Keratinocyte (primary cell): ENCODE data around the gene LRRC4C. TPM values are rescaled to one million over a fixed set of nuclear protein-coding genes. Genes with fewer than 3 reads are reported as not detected.

Source experiments
- DNase-seq: peaks from one replicate; pipeline ENCODE4 v3.0.0-alpha.2; 2011; ENCODE audit warnings: low read depth, missing footprints, low spot score
- FAIRE-seq: peaks from 2 replicates; lab custom pipeline; 2011; peaks lifted over from hg19 to GRCh38; lab: Jason Lieb, UNC
- H2AFZ ChIP-seq: 2 replicates; pipeline ENCODE4 v1.6.0; 2012; ENCODE audit warnings: low read length, control low read depth, inconsistent platforms; ENCODE audit not compliant: control insufficient read depth
- H3K27ac ChIP-seq: 2 replicates; pipeline ENCODE4 v1.5.1; 2011; ENCODE audit warnings: low read length; ENCODE audit not compliant: control insufficient read depth, insufficient read depth
- H3K27me3 ChIP-seq: 3 replicates; pipeline ENCODE4 v1.6.0; 2011; ENCODE audit warnings: low read length; ENCODE audit not compliant: control insufficient read depth, insufficient read depth; ENCODE audit errors: extremely low read depth
- H3K36me3 ChIP-seq, 2 experiments: 2 replicates in 1 of 2; 3 replicates in 1 of 2; pipeline ENCODE4 v1.5.1; 2011; ENCODE audit warnings: low read length in 2 of 2, mild to moderate bottlenecking in 1 of 2; ENCODE audit not compliant: control insufficient read depth in 2 of 2, insufficient read depth in 2 of 2; ENCODE audit errors: extremely low read depth in 1 of 2
- H3K4me1 ChIP-seq: 3 replicates; pipeline ENCODE4 v1.5.1; 2011; ENCODE audit warnings: low read length; ENCODE audit not compliant: control insufficient read depth, insufficient read depth; ENCODE audit errors: extremely low read depth
- H3K4me2 ChIP-seq: 3 replicates; pipeline ENCODE4 v1.6.0; 2011; ENCODE audit warnings: low read depth, low read length; ENCODE audit not compliant: control insufficient read depth, insufficient read depth; ENCODE audit errors: extremely low read depth
- H3K4me3 ChIP-seq, 3 experiments: fragments of 200-600 bp in 1 of 3; sonication (generic) in 1 of 3; 2 replicates in 2 of 3; 3 replicates in 1 of 3; pipeline ENCODE4 v1.5.1; 2011 to 2016; ENCODE audit warnings: low read length in 3 of 3, mild to moderate bottlenecking in 3 of 3, control low read depth in 2 of 3, inconsistent platforms in 1 of 3, low read depth in 1 of 3, mixed read lengths in 1 of 3, mixed run types in 1 of 3, moderate library complexity in 1 of 3; ENCODE audit not compliant: control insufficient read depth in 2 of 3, insufficient read depth in 2 of 3; ENCODE audit errors: extremely low read depth in 1 of 3
- H3K79me2 ChIP-seq: 2 replicates; pipeline ENCODE4 v1.6.0; 2012; ENCODE audit warnings: low read length; ENCODE audit not compliant: control insufficient read depth, insufficient read depth
- H3K9ac ChIP-seq: 3 replicates; pipeline ENCODE4 v1.6.0; 2011; ENCODE audit warnings: low read length; ENCODE audit not compliant: control insufficient read depth, insufficient read depth; ENCODE audit errors: extremely low read depth
- H3K9me1 ChIP-seq: 3 replicates; pipeline ENCODE4 v1.6.0; 2011; ENCODE audit warnings: low read length; ENCODE audit not compliant: control insufficient read depth, insufficient read depth; ENCODE audit errors: extremely low read depth
- H3K9me3 ChIP-seq: 2 replicates; pipeline ENCODE4 v1.5.1; 2012; ENCODE audit warnings: low read depth, low read length; ENCODE audit not compliant: control insufficient read depth
- H4K20me1 ChIP-seq: 3 replicates; pipeline ENCODE4 v1.6.0; 2011; ENCODE audit warnings: low read length; ENCODE audit not compliant: control insufficient read depth, insufficient read depth; ENCODE audit errors: extremely low read depth
- CTCF ChIP-seq, 3 experiments: IDR thresholded peaks in 1 of 3; conservative IDR thresholded peaks in 1 of 3; optimal IDR thresholded peaks in 1 of 3; 2 replicates in 2 of 3; 3 replicates in 1 of 3; pipeline versions ENCODE3 to v1.5.1; 2011; ENCODE audit warnings: low read length in 3 of 3, mild to moderate bottlenecking in 3 of 3, moderate library complexity in 2 of 3, control low read depth in 1 of 3, inconsistent platforms in 1 of 3; ENCODE audit not compliant: insufficient read depth in 2 of 3; ENCODE audit errors: extremely low read depth in 1 of 3
- EZH2 ChIP-seq: IDR thresholded peaks from one replicate; pipeline ENCODE4 v1.6.1; 2012; ENCODE audit warnings: inconsistent platforms, mild to moderate bottlenecking, low read length, moderate library complexity
- dilution Hi-C: fragments of 300-500 bp; cut with MboI; formaldehyde crosslinking; loops from one replicate; pipeline ENCODE4 v1.7.0; 2020; ENCODE audit warnings: low sequenced_read_pairs; ENCODE audit not compliant: extremely low pct_ligation_motif_present
- polyA plus RNA-seq, 5 experiments: library from polyadenylated mRNA; depleted of rRNA in 3 of 5; stranded (reverse) in 3 of 5; stranded (forward) in 1 of 5; unstranded in 1 of 5; fragments of >200 nt; gene quantifications; 1 replicate in 1 of 5; 2 replicates in 3 of 5; 3 replicates in 1 of 5; pipeline versions ENCODE4 v1.2.1 to v1.2.3, GENCODE V29; 2011 to 2012; ENCODE audit warnings: missing spikeins in 2 of 5, low read depth in 1 of 5, low replicate concordance in 1 of 5

LRRC4C gene
- polyA plus RNA-seq, 1 donor (not counting 4 experiments of a cell fraction or from before 2014, with no cell fraction given) = not detected

DNA sequence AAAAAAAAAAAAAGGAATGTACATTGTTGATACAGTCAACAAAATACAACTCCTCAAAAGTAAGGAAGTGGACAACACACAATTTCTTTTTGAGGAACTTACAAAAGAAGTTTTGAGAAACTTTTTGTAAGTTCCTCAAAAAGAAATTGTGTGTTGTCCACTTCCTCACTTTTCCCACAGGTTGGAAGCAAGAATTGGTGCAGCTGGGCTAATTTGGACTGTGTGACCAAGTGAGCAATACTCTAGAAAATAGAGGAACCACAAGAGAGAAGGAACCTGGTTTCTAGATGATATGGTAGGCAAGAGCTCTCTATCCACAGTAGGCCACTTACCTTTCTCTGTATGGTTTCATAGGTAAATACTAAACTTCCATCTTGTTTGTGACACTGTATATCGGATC is 1053.8 kb downstream of the LRRC4C start:
- no peak for FAIRE-seq

DNA sequence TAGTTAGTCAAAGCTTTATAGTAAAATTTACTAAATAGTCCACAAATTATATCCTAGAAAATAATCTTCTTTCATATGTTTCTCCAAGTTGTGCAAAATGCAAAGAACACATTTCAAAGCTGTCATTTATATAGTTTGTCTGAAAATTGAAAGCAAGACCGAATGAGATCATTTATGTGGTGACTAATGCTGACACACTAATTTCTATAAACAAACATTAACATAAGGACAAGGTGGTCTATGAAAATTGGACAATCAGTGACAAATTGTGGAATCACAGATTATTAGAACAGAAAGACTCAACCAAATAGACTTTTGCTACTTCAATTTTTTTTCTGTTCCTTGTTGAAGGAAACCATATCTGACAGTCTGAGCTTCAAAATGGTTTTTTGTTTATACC is 1056.1 kb downstream of the LRRC4C start:
- no peaks in the 10 kb centered on the region for H3K4me1 ChIP-seq
- H3K4me3 ChIP-seq = no peak overlapping the region
- H4K20me1 ChIP-seq = no peaks in the 10 kb centered on the region
- no peak for DNase-seq
- dilution Hi-C loops = no loop called here
- no peak for FAIRE-seq
- H3K9ac ChIP-seq = no peak overlapping the region
- H3K27ac ChIP-seq = no peak overlapping the region
- no peaks in the 10 kb centered on the region for H3K27me3 ChIP-seq
- H3K9me3 ChIP-seq = no peaks in the 10 kb centered on the region
- H3K36me3 ChIP-seq = no peaks in the 10 kb centered on the region
- TF ChIP-seq CTCF (optimal IDR thresholded peaks at IDR 0.05 in 1 of 3, IDR thresholded peaks at IDR 0.05 in 1 of 3, conservative IDR thresholded peaks at IDR 0.05 in 1 of 3; ENCODE audit: extremely low read depth in 1 of 3, insufficient read depth in 2 of 3, low read length in 3 of 3) (no peak), EZH2 (no peak)
- no peaks in the 10 kb centered on the region for H3K9me1 ChIP-seq
- H2AFZ ChIP-seq = no peak overlapping the region
- no peaks in the 10 kb centered on the region for H3K79me2 ChIP-seq
- H3K4me2 ChIP-seq = no peak overlapping the region

More for the DNA sequence above, 1053.8 kb downstream of the LRRC4C start:
- Histone ChIP-seq H3K27me3 (no peaks in the 10 kb centered on the region), H3K4me3 (no peak overlapping the region), H3K9me3 (no peaks in the 10 kb centered on the region), H3K79me2 (no peaks in the 10 kb centered on the region), H3K9me1 (no peaks in the 10 kb centered on the region), H2AFZ (no peak overlapping the region), H3K36me3 (no peaks in the 10 kb centered on the region), H3K9ac (no peak overlapping the region), H3K4me1 (no peaks in the 10 kb centered on the region), H4K20me1 (no peaks in the 10 kb centered on the region), H3K27ac (no peak overlapping the region), H3K4me2 (no peak overlapping the region)
- dilution Hi-C loops = no loop called here
- DNase-seq = no peak
- TF ChIP-seq CTCF (optimal IDR thresholded peaks at IDR 0.05 in 1 of 3, IDR thresholded peaks at IDR 0.05 in 1 of 3, conservative IDR thresholded peaks at IDR 0.05 in 1 of 3; ENCODE audit: extremely low read depth in 1 of 3, insufficient read depth in 2 of 3, low read length in 3 of 3) (no peak), EZH2 (no peak)
